NCI-H1417 treated with DMSO at 0.1 percent for 48 hours (cell line): ENCODE data around the gene C2orf42.
"Not testable (repeated sequence)": the region's sequence is repeated elsewhere in the genome, so short reads cannot be mapped to it uniquely, and the experiment has no call there.

ENCODE experiments used
- DNase-seq: peaks from one replicate; lab custom pipeline; 2025; lab: John Stamatoyannopoulos, UW

The C2orf42 gene

GRCh38 chr2:70190418-70191243 lies at the start of gene C2orf42:
Gene C2orf42 (minus strand): TSS chr2:70191019. CDS start chr2:70181985, 9,034 bp downstream.
- peak; percentile 89 for DNase-seq

DNA sequence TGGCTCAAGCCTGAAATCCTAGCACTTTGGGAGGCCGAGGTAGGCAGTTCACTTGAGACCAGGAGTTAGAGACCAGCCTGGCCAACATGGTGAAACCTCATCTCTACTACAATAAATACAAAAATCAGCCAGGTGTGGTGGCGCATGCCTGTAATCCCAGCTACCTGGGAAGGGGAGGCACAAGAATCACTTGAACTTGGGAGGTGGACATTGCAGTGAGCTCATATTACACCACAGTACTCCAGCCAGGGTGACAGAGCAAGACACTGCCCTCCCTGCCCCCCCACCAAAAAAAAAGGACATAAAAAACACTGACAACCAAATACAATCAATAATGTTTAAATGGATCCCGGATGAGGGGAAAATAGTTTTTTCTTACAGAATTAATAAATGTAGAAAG lies 49.8 kb upstream of the C2orf42 start:
- DNase-seq = no peak

DNA sequence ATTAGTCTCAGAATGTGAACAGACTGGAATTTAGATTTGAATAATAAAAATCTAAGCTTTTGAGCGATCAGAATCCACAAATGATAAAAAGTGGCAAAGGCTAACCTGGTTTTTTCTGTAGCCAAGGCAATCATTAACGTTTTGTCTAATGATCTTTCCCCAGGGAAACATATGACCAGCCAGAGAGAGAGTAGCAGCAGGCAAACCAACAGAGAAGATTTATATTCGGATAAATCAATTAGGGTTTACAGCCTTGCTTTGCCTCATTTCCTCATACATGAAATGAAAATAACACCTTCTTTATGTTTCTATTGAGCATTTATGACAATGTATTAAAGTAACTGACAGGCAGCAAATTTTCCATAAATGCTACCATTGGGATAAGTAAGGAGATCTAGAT lies 43.1 kb upstream of the C2orf42 start:
- no peak for DNase-seq

GRCh38 chr2:70226781-70227180 lies 36.0 kb upstream of the C2orf42 start:
- no peak for DNase-seq

GRCh38 chr2:70223305-70223704 lies 32.5 kb upstream of the C2orf42 start:
- DNase-seq = not testable (repeated sequence)

GRCh38 chr2:70214953-70215549 lies 24.2 kb upstream of the C2orf42 start:
- DNase-seq = no peak

DNA sequence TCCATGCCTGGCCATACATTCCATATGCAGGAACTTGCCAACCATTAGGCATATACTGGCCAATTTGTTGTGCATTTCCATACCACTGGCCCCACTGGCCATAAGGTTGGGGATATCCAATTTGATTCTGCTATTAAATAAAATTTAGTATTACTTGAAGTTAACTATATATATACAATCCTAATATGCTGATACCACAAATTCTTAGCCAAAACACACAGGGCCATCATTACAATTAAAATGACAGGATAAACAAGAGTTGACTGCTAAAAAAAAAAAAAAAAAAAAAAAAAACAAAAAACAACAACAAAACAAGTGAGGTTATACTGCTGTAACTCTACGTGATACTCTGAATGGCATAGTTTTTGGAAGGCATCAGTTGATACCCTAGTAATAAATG lies 23.5 kb upstream of the C2orf42 start:
- no peak for DNase-seq

DNA sequence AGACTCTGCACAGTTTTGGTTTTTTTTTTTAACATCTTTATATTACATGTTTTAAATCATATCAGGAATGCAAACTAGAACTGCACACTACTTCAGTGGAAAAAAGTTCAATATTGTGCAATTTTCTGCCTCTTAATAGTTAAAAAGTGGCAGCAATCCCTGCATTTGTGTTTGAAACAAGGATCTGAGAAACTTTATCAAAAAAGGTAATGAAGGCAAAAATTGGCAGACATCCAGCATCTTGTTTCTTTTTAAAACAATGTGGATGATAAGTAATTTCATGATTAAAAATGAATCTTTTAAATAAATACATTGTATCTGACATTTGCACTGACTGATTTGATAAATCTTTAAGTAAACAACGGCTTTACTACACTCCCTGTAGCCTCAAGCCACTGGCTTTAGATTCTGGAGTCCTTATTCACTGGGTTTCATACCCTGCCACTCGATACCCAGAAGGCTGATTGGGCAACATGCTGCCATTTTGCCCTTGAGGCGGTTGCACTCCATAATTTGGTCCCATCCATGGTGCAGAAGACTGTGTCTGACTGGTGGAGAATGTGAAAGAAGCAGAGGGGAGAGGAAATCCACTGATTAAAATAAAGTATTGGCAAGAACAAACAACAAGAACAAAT lies 21.6 kb upstream of the C2orf42 start:
- DNase-seq = no peak

DNA sequence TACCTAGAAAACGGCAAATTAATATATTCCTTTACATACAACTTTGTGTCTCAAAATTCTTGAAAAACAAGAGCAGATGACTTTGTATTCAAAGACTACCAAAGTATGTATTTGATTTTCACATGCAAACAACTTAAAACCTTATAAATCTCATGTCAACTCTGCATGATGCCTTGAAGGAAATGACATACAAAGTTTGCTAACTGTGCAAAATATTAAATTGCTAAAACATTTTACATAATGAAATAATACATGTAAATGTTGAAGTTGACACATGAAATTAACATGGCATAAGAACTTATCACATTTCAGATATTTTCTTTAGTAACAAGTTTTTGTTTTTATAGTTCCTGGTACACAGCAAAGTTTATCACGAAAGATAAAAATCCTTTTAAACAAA lies 20.8 kb upstream of the C2orf42 start:
- DNase-seq = no peak

DNA sequence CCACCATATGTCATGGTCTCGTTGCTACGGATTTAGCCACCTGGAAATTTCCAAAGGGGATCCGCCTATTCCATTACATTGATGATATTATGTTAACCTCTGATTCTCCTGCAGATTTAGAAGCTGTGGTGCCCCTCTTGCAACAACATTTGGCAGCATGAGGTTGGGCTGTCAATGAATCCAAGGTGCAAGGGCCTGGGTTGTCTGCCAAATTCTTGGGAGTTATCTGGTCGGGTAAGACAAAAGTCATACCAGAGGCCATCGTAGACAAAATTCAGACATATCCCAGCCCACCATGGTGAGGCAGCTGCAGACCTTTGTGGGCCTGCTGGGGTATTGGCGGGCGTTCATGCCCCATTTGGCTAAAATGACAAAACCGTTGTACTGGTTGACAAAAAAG lies 13.6 kb upstream of the C2orf42 start:
- DNase-seq = no peak

DNA sequence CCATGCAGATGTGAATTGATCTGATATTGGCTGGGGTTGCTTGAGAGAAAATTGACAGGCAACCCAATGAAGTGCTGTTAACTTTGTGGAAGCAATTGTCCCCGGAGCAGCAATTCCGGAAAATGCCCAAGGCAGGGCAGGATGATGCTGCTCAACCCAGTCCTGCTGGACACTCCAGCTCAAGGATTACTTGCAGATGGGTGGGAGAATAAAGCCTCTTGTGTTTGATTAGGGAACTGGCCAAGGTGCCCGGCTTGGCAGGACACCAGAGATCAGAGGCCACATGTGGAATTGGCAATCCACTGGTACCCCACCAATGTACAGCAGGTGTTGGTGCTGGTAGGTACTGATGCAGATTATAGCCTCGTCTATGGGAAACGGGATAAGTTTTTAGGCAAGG lies 12.3 kb upstream of the C2orf42 start:
- DNase-seq = no peak

GRCh38 chr2:70202236-70202806 lies 11.5 kb upstream of the C2orf42 start:
- no peak for DNase-seq

GRCh38 chr2:70201831-70202230 lies 11.0 kb upstream of the C2orf42 start:
- no peak for DNase-seq

DNA sequence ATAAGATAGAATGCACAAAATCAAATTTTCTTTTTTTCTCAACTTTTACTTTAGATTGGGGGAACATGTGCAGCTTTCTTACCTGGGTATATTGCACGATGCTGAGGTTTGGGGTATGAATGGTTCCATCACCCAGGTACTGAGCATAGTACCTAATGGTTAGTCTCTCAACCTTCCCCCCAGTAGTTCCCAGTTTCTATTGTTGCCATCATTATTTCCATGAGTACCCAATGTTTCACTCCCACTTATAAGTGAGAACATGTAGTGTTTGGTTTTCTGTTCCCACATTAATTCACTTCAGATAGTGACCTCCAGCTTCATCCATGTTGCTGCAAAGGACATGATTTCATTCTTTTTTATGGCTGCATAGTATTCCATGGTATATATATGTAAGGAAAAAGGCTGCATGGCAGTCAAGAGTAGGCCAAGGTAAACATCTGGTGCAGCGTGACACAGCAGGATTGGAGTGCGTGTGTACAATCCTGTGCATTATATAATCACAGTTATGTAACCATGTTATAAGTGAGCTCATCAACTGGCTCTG lies 10.5 kb upstream of the C2orf42 start:
- no peak for DNase-seq

- DNase-seq = no peak
Measured at GRCh38 chr2:70199320-70199864, 8.6 kb upstream of the C2orf42 start.

GRCh38 chr2:70192516-70192915 lies 1.7 kb upstream of the C2orf42 start:
- DNase-seq = no peak

GRCh38 chr2:70191244-70191735 lies 471 bp upstream of the C2orf42 start:
- DNase-seq = no peak

- no peak for DNase-seq
Measured at GRCh38 chr2:70188460-70188859, 2.4 kb downstream of the C2orf42 start.

- not testable (repeated sequence) for DNase-seq
Measured at GRCh38 chr2:70187170-70187569, 3.6 kb downstream of the C2orf42 start.

- no peak for DNase-seq
Measured at GRCh38 chr2:70182689-70183088, 8.1 kb downstream of the C2orf42 start.

- DNase-seq = no peak
Measured at GRCh38 chr2:70181363-70181956, 9.4 kb downstream of the C2orf42 start.

GRCh38 chr2:70173520-70173919 lies 17.3 kb downstream of the C2orf42 start:
- DNase-seq = no peak
